Suprapubic skin (tissue), 3 donors: ENCODE data around the gene KCTD4.

Experiments
- POLR2AphosphoS5 ChIP-seq, 3 donors: sonication (generic); formaldehyde crosslinking; IDR thresholded peaks; one replicate each; pipeline ENCODE4 v1.6.1; 2017; ENCODE audit warnings: antibody characterized with exemption in 3 of 3
- TF ChIP-seq, protein P1 (sequence below), 2 donors: fragments of 200-600 bp in 1 of 2; fragments of 450-650 bp in 1 of 2; sonication (generic) in 1 of 2; IDR thresholded peaks; one replicate each; pipeline ENCODE4 v1.5.1; 2016 to 2019; ENCODE audit warnings: antibody characterized with exemption in 2 of 2, mild to moderate bottlenecking in 1 of 2, moderate library complexity in 1 of 2

DNA sequence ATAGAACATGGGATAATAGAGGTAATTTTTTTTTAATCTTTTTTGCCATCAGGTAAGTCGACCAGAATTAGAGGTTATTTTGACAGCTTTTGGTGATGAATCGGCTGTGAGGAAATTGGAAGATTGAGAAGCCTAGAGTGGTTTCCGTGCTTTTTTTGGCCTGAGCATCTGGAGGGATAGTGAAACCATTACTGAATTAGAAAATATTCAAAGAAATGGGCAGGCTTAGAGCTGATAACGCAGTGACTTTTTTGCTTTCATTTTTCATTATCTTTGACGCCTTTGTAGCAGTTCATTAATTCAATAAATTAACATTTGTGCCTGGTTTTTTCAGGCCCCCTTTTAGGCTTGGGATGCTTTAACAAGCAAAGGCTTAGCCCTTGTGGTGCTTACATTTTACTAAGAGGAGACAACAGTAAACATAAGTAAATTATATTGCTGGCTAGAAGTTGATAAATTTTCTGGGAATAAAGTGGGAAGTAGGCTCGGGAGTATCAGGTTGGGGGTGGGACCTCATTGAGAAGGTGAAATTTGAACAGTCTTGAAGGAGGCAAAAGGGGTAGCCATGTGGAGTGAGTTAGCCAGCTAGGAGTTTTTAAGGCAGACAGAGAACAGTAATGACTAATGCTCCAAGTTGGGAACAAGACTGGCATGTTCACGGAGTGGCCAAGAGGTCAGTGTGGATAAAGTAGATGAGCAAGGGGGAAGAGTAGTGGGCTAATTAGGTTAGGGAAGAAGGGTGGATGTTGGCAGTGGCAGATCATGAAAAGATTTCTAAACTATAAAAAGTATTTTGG lies 44.1 kb downstream of the KCTD4 start:
- TF ChIP-seq, protein P1, sequence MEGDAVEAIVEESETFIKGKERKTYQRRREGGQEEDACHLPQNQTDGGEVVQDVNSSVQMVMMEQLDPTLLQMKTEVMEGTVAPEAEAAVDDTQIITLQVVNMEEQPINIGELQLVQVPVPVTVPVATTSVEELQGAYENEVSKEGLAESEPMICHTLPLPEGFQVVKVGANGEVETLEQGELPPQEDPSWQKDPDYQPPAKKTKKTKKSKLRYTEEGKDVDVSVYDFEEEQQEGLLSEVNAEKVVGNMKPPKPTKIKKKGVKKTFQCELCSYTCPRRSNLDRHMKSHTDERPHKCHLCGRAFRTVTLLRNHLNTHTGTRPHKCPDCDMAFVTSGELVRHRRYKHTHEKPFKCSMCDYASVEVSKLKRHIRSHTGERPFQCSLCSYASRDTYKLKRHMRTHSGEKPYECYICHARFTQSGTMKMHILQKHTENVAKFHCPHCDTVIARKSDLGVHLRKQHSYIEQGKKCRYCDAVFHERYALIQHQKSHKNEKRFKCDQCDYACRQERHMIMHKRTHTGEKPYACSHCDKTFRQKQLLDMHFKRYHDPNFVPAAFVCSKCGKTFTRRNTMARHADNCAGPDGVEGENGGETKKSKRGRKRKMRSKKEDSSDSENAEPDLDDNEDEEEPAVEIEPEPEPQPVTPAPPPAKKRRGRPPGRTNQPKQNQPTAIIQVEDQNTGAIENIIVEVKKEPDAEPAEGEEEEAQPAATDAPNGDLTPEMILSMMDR (IDR thresholded peaks at IDR 0.05), result no peak
- no peak for TF ChIP-seq POLR2AphosphoS5 (IDR thresholded peaks at IDR 0.05)
